ENCODE measurements around the gene TMEM234.

TMEM234 gene

DNA sequence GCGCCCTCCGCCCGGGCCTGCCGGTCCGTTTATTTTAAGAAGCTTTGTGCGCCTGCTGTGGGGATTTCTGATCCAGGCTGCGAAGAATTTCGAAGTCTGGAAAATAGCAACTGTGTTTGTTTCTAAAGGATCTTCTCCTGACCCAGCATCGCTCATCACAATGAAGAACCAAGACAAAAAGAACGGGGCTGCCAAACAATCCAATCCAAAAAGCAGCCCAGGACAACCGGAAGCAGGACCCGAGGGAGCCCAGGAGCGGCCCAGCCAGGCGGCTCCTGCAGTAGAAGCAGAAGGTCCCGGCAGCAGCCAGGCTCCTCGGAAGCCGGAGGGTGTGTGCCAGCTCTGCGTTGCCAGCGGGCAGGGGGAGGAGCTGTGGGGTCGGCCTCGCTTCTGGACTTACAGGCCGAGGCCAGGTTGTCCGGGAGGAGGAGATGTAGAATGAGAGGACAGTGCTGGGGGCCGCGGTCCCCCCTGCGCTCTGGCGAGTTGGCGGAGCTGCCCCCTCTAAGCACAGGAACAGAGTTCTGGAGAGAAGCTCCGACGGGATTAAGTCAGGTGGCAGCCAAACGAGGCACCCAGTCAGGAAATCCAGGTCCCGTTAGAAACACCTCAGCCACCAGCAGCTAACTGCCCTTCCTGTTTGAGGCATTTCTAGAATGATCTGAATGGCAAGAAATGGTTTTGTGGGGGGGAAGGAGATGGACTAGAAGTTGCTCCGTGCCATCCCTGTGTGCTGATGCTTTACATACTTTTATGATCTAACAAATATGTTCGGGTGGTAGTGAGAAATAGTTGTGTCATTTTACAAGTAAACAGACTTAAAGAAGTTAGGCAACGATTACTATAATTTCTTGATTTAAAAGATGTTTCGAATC lies 41.7 kb downstream of the TMEM234 start:
- peak overlapping the region; percentile 88 for H3K27ac ChIP-seq
- no peak for DNase-seq (ENCODE audit: low read depth, low spot score)

DNA sequence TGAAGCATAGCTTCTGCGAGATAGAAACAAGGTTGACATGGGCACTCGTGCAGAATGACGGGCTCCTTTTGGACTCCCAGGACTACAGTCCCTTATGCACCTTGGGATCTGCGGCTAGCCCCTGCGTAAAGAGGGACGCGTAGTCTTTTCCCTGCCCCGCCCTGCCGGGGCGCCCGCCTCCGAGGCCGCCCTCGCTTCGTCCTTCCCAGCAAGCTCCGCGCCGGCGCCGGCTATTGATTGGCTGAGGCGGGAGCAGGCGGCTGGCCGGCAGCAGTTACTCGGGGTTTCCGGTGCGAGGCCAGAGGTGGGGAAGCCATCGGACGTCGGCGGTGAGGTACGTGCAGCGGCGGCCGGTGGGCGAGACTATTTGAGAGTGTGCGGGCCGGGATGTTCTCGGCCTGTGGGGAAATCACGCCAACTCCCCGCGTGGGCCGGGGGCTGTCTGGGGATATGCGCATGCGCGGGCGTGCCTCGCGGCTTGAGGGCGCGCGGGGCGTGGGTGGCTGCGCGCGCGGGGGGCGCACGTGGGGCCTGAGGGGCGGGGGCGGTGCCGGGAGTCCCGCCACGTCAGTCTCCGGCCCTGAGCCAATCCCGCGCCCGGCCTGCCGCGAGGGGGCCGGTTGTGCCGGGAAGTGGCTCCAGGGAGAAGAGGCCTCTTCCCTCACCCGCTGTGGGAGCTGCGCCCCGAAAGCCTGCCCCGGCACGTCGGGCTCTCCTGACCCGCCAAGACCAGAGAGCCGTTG lies 42.5 kb downstream of the TMEM234 start, which contains the start of gene TXLNA:
TSS of gene TXLNA (plus strand) at position 233 of the 743 bp plus-strand sequence. CDS start 671 bp downstream, outside the sequence.
- no peak for DNase-seq (ENCODE audit: low read depth, low spot score)
- H3K27ac ChIP-seq, result peak within 1 kb of the TSS; percentile 88

DNA sequence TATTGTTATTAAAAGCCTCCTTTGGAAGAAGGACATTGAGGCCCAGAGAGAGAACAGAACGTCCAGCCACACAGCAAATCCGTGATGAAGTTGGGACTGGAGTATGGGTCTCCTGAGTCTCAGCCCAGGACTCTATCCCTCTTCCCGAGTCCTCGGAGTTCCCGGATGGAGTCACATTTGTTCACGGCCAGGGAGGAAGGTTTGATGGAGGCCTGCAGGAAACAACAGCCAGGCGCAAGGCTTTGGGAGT lies 43.0 kb downstream of the TMEM234 start:
- no peak for DNase-seq (ENCODE audit: low read depth, low spot score)
- peak overlapping the region; percentile 88 for H3K27ac ChIP-seq

DNA sequence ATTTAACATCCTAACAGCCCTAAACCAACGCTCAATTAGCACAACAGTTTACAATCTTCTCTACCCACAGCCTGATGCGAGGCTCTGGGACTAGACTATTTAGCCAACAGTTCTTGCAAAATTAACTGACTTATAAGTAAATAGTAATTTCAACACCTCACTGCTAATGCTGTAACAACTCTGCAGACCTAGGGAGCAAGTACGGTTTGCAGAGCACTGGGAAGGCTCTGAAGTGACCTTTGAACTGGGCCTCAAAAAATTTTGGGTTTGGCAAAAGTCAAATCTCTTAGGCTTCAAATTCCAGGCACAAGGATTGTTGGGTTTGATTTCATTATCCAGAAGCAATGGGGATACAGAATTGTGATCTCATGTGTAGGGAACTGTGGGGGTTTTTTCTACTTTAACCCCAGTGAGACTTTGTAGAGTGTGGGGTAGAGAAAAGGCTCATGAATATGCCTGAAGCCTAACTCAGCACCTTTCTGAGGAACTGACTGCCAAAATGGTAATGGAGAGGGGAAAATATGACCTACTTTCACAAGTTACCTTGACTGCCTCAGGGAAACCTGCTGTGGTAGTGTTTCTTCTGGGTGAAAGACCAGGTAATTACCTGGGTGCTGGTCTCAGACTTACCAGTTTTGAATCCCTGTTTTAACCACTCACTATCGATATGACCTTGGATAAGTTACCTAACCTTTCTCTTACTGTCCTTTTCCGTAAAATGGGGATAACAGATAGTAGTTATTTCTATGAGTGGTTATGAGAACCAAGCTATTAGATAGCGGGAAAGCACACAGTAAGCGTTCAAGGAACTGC lies 43.6 kb downstream of the TMEM234 start:
- peak overlapping the region; percentile 88 for H3K27ac ChIP-seq
- no peak for DNase-seq (ENCODE audit: low read depth, low spot score)

DNA sequence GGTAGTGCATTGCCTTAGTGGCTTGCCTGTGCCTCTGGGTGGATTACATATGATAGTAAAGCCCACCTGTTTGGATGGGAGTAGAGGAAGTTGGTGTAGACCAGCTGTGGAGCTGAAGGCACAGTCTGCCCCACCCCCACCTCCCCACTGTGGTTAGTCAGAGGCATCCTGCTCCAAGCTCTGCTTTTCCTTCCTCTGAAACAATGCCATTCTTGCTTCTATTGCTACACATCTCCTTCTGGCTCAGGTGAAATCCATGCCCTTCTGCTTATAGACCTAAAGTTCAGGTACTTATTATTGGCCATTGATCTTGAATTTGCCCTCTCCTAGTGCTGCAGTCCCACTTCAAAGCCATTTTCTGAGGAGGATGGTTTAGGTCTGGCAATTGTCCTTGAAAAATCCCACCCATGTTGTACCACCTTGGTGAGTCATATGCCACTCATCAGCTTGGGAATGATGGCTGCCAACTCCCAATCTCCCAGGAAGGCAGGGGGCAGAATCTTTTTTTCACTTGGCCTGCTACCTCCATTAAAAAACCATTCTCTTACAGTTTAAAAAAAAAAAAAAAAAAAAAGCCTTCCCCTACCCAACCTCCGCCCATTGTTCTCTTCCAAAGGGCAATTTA lies 49.4 kb downstream of the TMEM234 start:
- DNase-seq (ENCODE audit: low read depth, low spot score), result no peak

DNA sequence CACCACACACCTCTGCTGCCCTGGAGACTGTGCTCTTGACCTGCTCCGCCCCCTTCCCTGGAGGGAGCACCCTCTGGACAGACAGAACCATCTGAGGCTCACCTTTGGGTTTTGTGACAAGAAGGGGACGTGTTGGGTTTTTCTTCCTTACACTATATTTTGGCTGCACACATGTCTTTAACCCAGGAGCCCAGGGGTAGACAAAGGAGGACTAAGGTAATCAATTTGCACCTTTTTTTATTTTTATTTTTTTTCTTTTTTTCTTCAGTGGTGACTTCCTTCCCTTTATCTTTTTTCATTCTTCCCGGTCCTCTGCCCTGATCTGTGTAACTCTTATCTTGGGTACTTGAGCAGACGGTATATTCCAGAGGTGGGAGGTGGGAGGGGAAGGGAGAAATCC lies 51.2 kb downstream of the TMEM234 start:
- no peak for DNase-seq (ENCODE audit: low read depth, low spot score)
- H3K27ac ChIP-seq, result no peak overlapping the region

More for the DNA sequence above, 49.4 kb downstream of the TMEM234 start:
- H3K27ac ChIP-seq, result peak overlapping the region; percentile 55
